Gastrocnemius medialis (tissue), 4 donors: Measurements from ENCODE around the gene IDNK. TPM values are rescaled to one million over a fixed set of nuclear protein-coding genes. Genes with fewer than 3 reads are reported as not detected.

ENCODE experiments used
- ATAC-seq, 2 donors: fragments of 150-250 bp; one replicate each; pipeline ENCODE4 v1.9.1; 2016
- DNase-seq, 2 donors: peaks; one replicate each; pipeline ENCODE4 v3.0.0-alpha.2; 2019
- H3K27ac ChIP-seq, 4 donors: fragments of 200-600 bp; sonication (generic); 1 replicate in 1 of 4; 2 replicates in 3 of 4; pipeline ENCODE4 v1.5.1; 2016 to 2018; ENCODE audit warnings: mild to moderate bottlenecking in 2 of 4, moderate library complexity in 1 of 4
- H3K27me3 ChIP-seq, 3 donors: fragments of 200-600 bp; sonication (generic) in 2 of 3; 1 replicate in 1 of 3; 2 replicates in 2 of 3; pipeline versions ENCODE4 v1.5.1 to v1.6.0; 2016 to 2019; ENCODE audit warnings: mild to moderate bottlenecking in 1 of 3, moderate library complexity in 1 of 3
- H3K36me3 ChIP-seq, 2 donors: fragments of 200-600 bp; sonication (generic) in 1 of 2; one replicate each; pipeline ENCODE4 v1.5.1; 2017 to 2018
- H3K4me1 ChIP-seq, 2 donors: fragments of 200-600 bp; sonication (generic) in 1 of 2; one replicate each; pipeline ENCODE4 v1.5.1; 2016 to 2017; ENCODE audit warnings: mild to moderate bottlenecking in 2 of 2
- H3K4me3 ChIP-seq, 4 donors: fragments of 200-600 bp; sonication (generic) in 3 of 4; 1 replicate in 1 of 4; 2 replicates in 3 of 4; pipeline ENCODE4 v1.5.1; 2016 to 2019; ENCODE audit warnings: mild to moderate bottlenecking in 2 of 4
- H3K9me3 ChIP-seq, 3 donors: fragments of 200-600 bp; sonication (generic) in 2 of 3; 1 replicate in 1 of 3; 2 replicates in 2 of 3; pipeline ENCODE4 v1.5.1; 2016 to 2019
- CTCF ChIP-seq, 5 experiments: fragments of 450-650 bp in 3 of 5; fragments of 200-600 bp in 2 of 5; sonication (generic) in 2 of 5; IDR thresholded peaks in 4 of 5; conservative IDR thresholded peaks in 1 of 5; 1 replicate in 4 of 5; 2 replicates in 1 of 5; pipeline ENCODE4 v1.5.1; 2016 to 2019; ENCODE audit warnings: antibody characterized with exemption in 5 of 5, mild to moderate bottlenecking in 3 of 5, moderate library complexity in 3 of 5
- POLR2A ChIP-seq, 2 donors: fragments of 450-650 bp; IDR thresholded peaks; one replicate each; pipeline ENCODE4 v1.6.1; 2017; ENCODE audit warnings: antibody characterized with exemption in 2 of 2, mild to moderate bottlenecking in 2 of 2, moderate library complexity in 2 of 2
- in situ Hi-C, 4 donors: fragments of 200-750 bp; cut with MboI; loops; one replicate each; pipeline versions ENCODE4 v1.15.0 to v1.8.0; 2017; ENCODE audit warnings: low sequenced_read_pairs in 4 of 4
- intact Hi-C: fragments of 100-400 bp; cut with DNase I; formaldehyde crosslinking; loops from one replicate; pipeline ENCODE4 v1.15.1; 2023; ENCODE audit warnings: low total_unique reads
- total RNA-seq, 4 donors: library from RNA; depleted of rRNA; stranded (reverse); fragments of >200 nt; gene quantifications; one replicate each; pipeline versions ENCODE4 v1.1.0 to v1.2.3, GENCODE V29; 2016

The IDNK gene
- 1 to 10 TPM in 2 of 4 donors, under 1 TPM in 1, not detected in 1; 0.60 to 2.9 (median 2.5) TPM for total RNA-seq

- ATAC-seq (peak; percentile 40 to 67), DNase-seq (peak in 1 of 2 donors; percentile 9)
- intact Hi-C loops (loop anchor here (5.0 kb wide), 1 partner anchor 299 kb away; the partner anchor contains the start of gene KIF27), in situ Hi-C loops (loop anchor here in 2 of 4 donors (25.0 kb wide), 1 partner anchor 289 kb away; the partner anchor contains the start of gene KIF27 (in 2 of the 2))
- Histone ChIP-seq H3K36me3 (peaks cover 0 to 10% of the 10 kb centered on the region in 2 donors), H3K27me3 (no peaks in the 10 kb centered on the region), H3K4me3 (peak within 1 kb of the TSS; percentile 70 to 84 (median 78)), H3K4me1 (peaks cover 6 to 12% of the 10 kb centered on the region in 2 donors), H3K9me3 (no peaks in the 10 kb centered on the region), H3K27ac (peak within 1 kb of the TSS; percentile 67 to 73 (median 70))
- TF ChIP-seq POLR2A (IDR thresholded peaks at IDR 0.05) (peak in 1 of 2 donors; percentile 15), CTCF (IDR thresholded peaks at IDR 0.05 in 4 of 5, conservative IDR thresholded peaks at IDR 0.05 in 1 of 5) (peak in 1 of 5 experiments; percentile 10)
Measured at GRCh38 chr9:83622939-83623678, at the start of gene IDNK. TSS of gene IDNK (plus strand) at chr9:83623143. CDS start at chr9:83623172, 29 bp downstream.

- no peak for DNase-seq
- H3K27me3 ChIP-seq: no peaks in the 10 kb centered on the region
- H3K4me1 ChIP-seq: peaks cover 10 to 26% of the 10 kb centered on the region in 2 donors
- in situ Hi-C loops (no loop called here), intact Hi-C loops (no loop called here)
- H3K27ac ChIP-seq: no peak overlapping the region
- TF ChIP-seq CTCF (IDR thresholded peaks at IDR 0.05 in 4 of 5, conservative IDR thresholded peaks at IDR 0.05 in 1 of 5) (no peak), POLR2A (IDR thresholded peaks at IDR 0.05) (no peak)
- H3K4me3 ChIP-seq: no peak overlapping the region
- ATAC-seq: peak in 1 of 2 donors; percentile 47
- no peaks in the 10 kb centered on the region for H3K36me3 ChIP-seq
- H3K9me3 ChIP-seq: no peaks in the 10 kb centered on the region
Measured at GRCh38 chr9:83574482-83574881, 48.5 kb upstream of the IDNK start.

GRCh38 chr9:83582029-83582428 lies 40.9 kb upstream of the IDNK start:
- ATAC-seq (peak in 1 of 2 donors; percentile 60), DNase-seq (peak in 1 of 2 donors; percentile 37)
- peaks cover 0 to 16% of the 10 kb centered on the region in 2 donors for H3K36me3 ChIP-seq
- TF ChIP-seq CTCF (IDR thresholded peaks at IDR 0.05 in 4 of 5, conservative IDR thresholded peaks at IDR 0.05 in 1 of 5): no peak
- no peak for TF ChIP-seq POLR2A (IDR thresholded peaks at IDR 0.05)
- H3K4me3 ChIP-seq: no peak overlapping the region
- H3K4me1 ChIP-seq: no peaks in the 10 kb centered on the region
- no peaks in the 10 kb centered on the region for H3K27me3 ChIP-seq
- in situ Hi-C loops (no loop called here), intact Hi-C loops (no loop called here)
- H3K27ac ChIP-seq: no peak overlapping the region
- H3K9me3 ChIP-seq: no peaks in the 10 kb centered on the region

- TF ChIP-seq CTCF (IDR thresholded peaks at IDR 0.05 in 4 of 5, conservative IDR thresholded peaks at IDR 0.05 in 1 of 5) (peak; percentile 40 to 62 (median 52)), POLR2A (IDR thresholded peaks at IDR 0.05) (no peak)
Measured at GRCh38 chr9:83583151-83584014, 39.6 kb upstream of the IDNK start.

More at GRCh38 chr9:83583151-83584014, 39.6 kb upstream of the IDNK start:
- no peaks in the 10 kb centered on the region for H3K4me1 ChIP-seq
- no peaks in the 10 kb centered on the region for H3K27me3 ChIP-seq
- no peaks in the 10 kb centered on the region for H3K9me3 ChIP-seq
- peaks cover 0 to 16% of the 10 kb centered on the region in 2 donors for H3K36me3 ChIP-seq
- in situ Hi-C loops (no loop called here), intact Hi-C loops (no loop called here)
- H3K27ac ChIP-seq: no peak overlapping the region
- ATAC-seq (no peak), DNase-seq (peak in 1 of 2 donors; percentile 45)
- no peak overlapping the region for H3K4me3 ChIP-seq
